Smooth muscle cell (in vitro differentiated cells): ENCODE data around the gene NEK5. TPM values are rescaled to one million over a fixed set of nuclear protein-coding genes. Genes with fewer than 3 reads are reported as not detected.

Experiments used
- DNase-seq: peaks from one replicate; lab custom pipeline; 2025; ENCODE audit not compliant: unreplicated experiment; lab: John Stamatoyannopoulos, UW
- H2AFZ ChIP-seq: fragments of 200-600 bp; sonication (generic); 2 replicates; pipeline ENCODE4 v1.6.0; 2016; ENCODE audit warnings: antibody characterized with exemption, low read depth, mild to moderate bottlenecking
- H3F3A ChIP-seq: fragments of 200-600 bp; sonication (generic); 2 replicates; pipeline ENCODE4 v1.6.0; 2017; ENCODE audit warnings: antibody characterized with exemption, low read depth
- H3K27ac ChIP-seq: fragments of 200-600 bp; sonication (generic); 2 replicates; pipeline ENCODE4 v1.5.1; 2016; ENCODE audit warnings: low read depth, mild to moderate bottlenecking
- H3K27me3 ChIP-seq: fragments of 200-600 bp; sonication (generic); 2 replicates; pipeline ENCODE4 v1.6.1; 2016; ENCODE audit warnings: low read depth, mild to moderate bottlenecking
- H3K36me3 ChIP-seq: fragments of 200-600 bp; sonication (generic); 2 replicates; pipeline ENCODE4 v1.5.1; 2016; ENCODE audit warnings: low read depth
- H3K4me1 ChIP-seq: fragments of 200-600 bp; sonication (generic); 2 replicates; pipeline ENCODE4 v1.5.1; 2016; ENCODE audit warnings: low read depth
- H3K4me2 ChIP-seq: fragments of 200-600 bp; sonication (generic); 2 replicates; pipeline ENCODE4 v1.6.0; 2016; ENCODE audit warnings: mild to moderate bottlenecking
- H3K4me3 ChIP-seq: fragments of 200-600 bp; sonication (generic); 2 replicates; pipeline ENCODE4 v1.5.1; 2016; ENCODE audit warnings: mild to moderate bottlenecking
- H3K79me2 ChIP-seq: fragments of 200-600 bp; sonication (generic); 2 replicates; pipeline ENCODE4 v1.6.0; 2016; ENCODE audit warnings: low read depth, mild to moderate bottlenecking
- H3K9ac ChIP-seq: fragments of 200-600 bp; sonication (generic); 2 replicates; pipeline ENCODE4 v1.6.0; 2016; ENCODE audit warnings: low read depth
- H3K9me3 ChIP-seq: fragments of 200-600 bp; sonication (generic); replicated peaks from 2 replicates; pipeline ENCODE4 v1.5.1; 2016; ENCODE audit warnings: low read depth
- H4K20me1 ChIP-seq: fragments of 200-600 bp; sonication (generic); 2 replicates; pipeline ENCODE4 v1.6.0; 2016; ENCODE audit warnings: low read depth
- CTCF ChIP-seq: fragments of 200-600 bp; sonication (generic); IDR thresholded peaks from 2 replicates; pipeline ENCODE4 v1.5.1; 2017; ENCODE audit warnings: borderline replicate concordance, mild to moderate bottlenecking, antibody characterized with exemption; ENCODE audit not compliant: insufficient read depth, poor library complexity, severe bottlenecking
- WGBS: methylation state at CpG from one replicate; pipeline ENCODE4 v1.1.7; 2016; ENCODE audit warnings: low lambda C conversion rate; 5-methylcytosine and 5-hydroxymethylcytosine counted together
- polyA plus RNA-seq: library from polyadenylated mRNA; unstranded; fragments of >200 nt; fragmentation: Nextera tagmentation; extraction: Ambion mirVana; gene quantifications from 2 replicates; pipeline ENCODE4 v1.2.1, GENCODE V29; 2016
- total RNA-seq: library from RNA; depleted of rRNA; stranded (reverse); fragments of >200 nt; gene quantifications from 2 replicates; pipeline ENCODE4 v1.2.3, GENCODE V29; 2014

NEK5 gene
- total and polyA plus RNA-seq, 2 experiments from 2014 or later = 0.04 to 0.29 TPM

GRCh38 chr13:52027832-52028231 lies 101.0 kb downstream of the NEK5 start:
- WGBS = 84% methylated on average over 1 of the region's 1 CpG

GRCh38 chr13:52026246-52026626 lies 102.6 kb downstream of the NEK5 start:
- Histone ChIP-seq H3K4me1 (no peaks in the 10 kb centered on the region), H3K79me2 (peaks cover 22% of the 10 kb centered on the region), H3K4me2 (no peak overlapping the region), H2AFZ (no peak overlapping the region), H3K27me3 (no peaks in the 10 kb centered on the region), H3K4me3 (no peak overlapping the region), H3K9ac (no peak overlapping the region), H4K20me1 (no peaks in the 10 kb centered on the region), H3K9me3 (peaks cover 5% of the 10 kb centered on the region), H3F3A (peaks cover 6% of the 10 kb centered on the region), H3K27ac (no peak overlapping the region), H3K36me3 (peaks cover 32% of the 10 kb centered on the region)
- no peak for DNase-seq
- 92% methylated on average over 3 of the region's 3 CpGs for WGBS
- TF ChIP-seq CTCF = no peak

More at GRCh38 chr13:52027832-52028231, 101.0 kb downstream of the NEK5 start:
- no peak overlapping the region for H2AFZ ChIP-seq
- peaks cover 5% of the 10 kb centered on the region for H3K9me3 ChIP-seq
- no peaks in the 10 kb centered on the region for H3K27me3 ChIP-seq
- H3K27ac ChIP-seq = no peak overlapping the region
- no peak for DNase-seq
- H3K4me2 ChIP-seq = no peak overlapping the region
- no peaks in the 10 kb centered on the region for H3K4me1 ChIP-seq
- H3K36me3 ChIP-seq = peaks cover 28% of the 10 kb centered on the region
- H3K9ac ChIP-seq = no peak overlapping the region
- H3F3A ChIP-seq = peaks cover 7% of the 10 kb centered on the region
- H4K20me1 ChIP-seq = no peaks in the 10 kb centered on the region
- peaks cover 19% of the 10 kb centered on the region for H3K79me2 ChIP-seq
- TF ChIP-seq CTCF = no peak
- no peak overlapping the region for H3K4me3 ChIP-seq

GRCh38 chr13:52025475-52026245 lies 103.2 kb downstream of the NEK5 start:
- H3K36me3 ChIP-seq = peaks cover 34% of the 10 kb centered on the region
- no peaks in the 10 kb centered on the region for H3K27me3 ChIP-seq
- H4K20me1 ChIP-seq = no peaks in the 10 kb centered on the region
- no peak overlapping the region for H3K9ac ChIP-seq
- no peak for DNase-seq
- no peak overlapping the region for H3K4me2 ChIP-seq
- H3K79me2 ChIP-seq = peaks cover 22% of the 10 kb centered on the region
- WGBS = 97% methylated on average over 8 of the region's 8 CpGs
- no peaks in the 10 kb centered on the region for H3K4me1 ChIP-seq
- no peak overlapping the region for H3K27ac ChIP-seq
- no peak for TF ChIP-seq CTCF
- peaks cover 5% of the 10 kb centered on the region for H3K9me3 ChIP-seq
- peaks cover under 1% of the 10 kb centered on the region for H3F3A ChIP-seq
- H3K4me3 ChIP-seq = no peak overlapping the region
- no peak overlapping the region for H2AFZ ChIP-seq

GRCh38 chr13:52024481-52024880 lies 104.4 kb downstream of the NEK5 start, which contains the start of gene UTP14C:
TSS of gene UTP14C (plus strand) at chr13:52024691. CDS start at chr13:52028805, 4,114 bp downstream.
- peaks cover 38% of the 10 kb centered on the region for H3K36me3 ChIP-seq

More at GRCh38 chr13:52024481-52024880, 104.4 kb downstream of the NEK5 start, which contains the start of gene UTP14C:
- DNase-seq = no peak
- H3K9ac ChIP-seq = no peak within 1 kb of the TSS
- H3K79me2 ChIP-seq = peaks cover 25% of the 10 kb centered on the region
- H3K4me2 ChIP-seq = no peak within 1 kb of the TSS
- peaks cover 5% of the 10 kb centered on the region for H3K9me3 ChIP-seq
- WGBS = 97% methylated on average over 3 of the region's 3 CpGs
- no peak within 1 kb of the TSS for H2AFZ ChIP-seq
- no peaks in the 10 kb centered on the region for H4K20me1 ChIP-seq
- no peaks in the 10 kb centered on the region for H3K27me3 ChIP-seq
- no peak for TF ChIP-seq CTCF
- no peak within 1 kb of the TSS for H3K27ac ChIP-seq
- no peaks in the 10 kb centered on the region for H3F3A ChIP-seq
- no peaks in the 10 kb centered on the region for H3K4me1 ChIP-seq
- no peak within 1 kb of the TSS for H3K4me3 ChIP-seq
